HG03342 (cell line): Measurements from ENCODE around the gene RCC1.
"Not testable (repeated sequence)": the region's sequence is repeated elsewhere in the genome, so short reads cannot be mapped to it uniquely, and the experiment has no call there.

Source experiments
- ATAC-seq: cut with Tn5 transposase; IDR thresholded peaks from one replicate; pipeline ENCODE4 v1.9.1; 2021; ENCODE audit warnings: mild to moderate bottlenecking, moderate library complexity; ENCODE audit not compliant: unreplicated experiment

Gene RCC1

DNA sequence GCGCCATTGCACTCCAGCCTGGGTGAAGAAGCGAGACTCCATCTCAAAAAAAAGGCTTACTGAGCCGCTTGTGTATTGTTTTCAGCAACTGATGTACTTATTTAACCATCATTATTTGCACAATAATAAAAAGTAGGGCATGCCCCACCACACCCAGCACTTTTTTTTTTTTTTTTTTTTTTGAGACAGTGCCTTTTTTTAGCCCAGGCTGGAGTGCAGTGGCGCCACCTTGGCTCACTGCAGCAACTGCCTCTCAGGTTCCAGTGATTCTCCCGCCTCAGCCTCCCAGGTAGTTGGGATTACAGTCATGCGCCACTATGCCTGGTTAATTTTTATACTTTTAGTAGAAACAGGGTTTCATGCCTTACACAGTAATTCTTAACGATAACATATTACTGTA lies 34.8 kb downstream of the RCC1 start:
- ATAC-seq = no peak

DNA sequence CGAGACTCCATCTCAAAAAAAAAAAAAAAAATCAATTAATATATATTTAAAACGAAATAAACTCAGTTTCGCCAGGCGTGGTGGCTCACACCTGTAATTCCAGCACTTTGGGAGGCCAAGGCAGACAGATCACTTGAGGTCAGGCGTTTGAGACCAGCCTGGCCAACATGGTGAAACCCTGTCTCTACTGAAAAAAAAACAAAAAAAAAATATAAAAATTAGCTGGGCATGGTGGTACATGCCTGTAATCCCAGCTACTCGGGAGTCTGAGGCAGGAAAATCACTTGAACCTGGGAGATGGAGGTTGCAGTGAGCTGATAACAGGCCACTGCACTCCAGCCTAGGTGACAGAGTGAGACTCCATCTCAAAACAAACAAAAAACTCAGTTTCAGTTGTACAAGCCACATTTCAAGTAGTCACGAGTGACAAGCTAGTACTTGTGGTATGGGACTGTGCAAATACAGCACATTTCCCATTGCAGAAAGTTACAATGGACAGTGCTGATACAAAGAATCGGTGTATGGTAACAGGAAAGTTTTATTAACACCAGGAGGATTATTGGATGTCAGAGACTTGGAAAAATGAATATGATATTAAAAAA lies 35.7 kb downstream of the RCC1 start:
- not testable (repeated sequence) for ATAC-seq

DNA sequence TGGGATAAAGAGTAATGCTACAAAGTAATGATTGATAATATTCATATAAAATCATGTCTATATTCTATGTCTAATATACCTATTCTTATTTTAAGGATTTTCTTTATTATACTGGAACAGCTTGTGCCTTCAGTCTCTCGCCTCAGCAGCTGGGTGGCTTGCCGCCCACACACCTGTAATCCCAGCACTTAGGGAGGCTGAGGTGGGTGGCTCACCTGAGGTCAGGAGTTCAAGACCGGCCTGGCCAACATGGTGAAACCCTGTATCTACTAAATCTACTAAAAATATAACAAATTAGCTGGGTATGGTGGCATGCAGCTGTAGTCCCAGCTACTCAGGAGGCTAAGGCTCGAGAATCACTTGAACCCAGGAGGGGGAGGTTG lies 39.4 kb downstream of the RCC1 start:
- no peak for ATAC-seq

DNA sequence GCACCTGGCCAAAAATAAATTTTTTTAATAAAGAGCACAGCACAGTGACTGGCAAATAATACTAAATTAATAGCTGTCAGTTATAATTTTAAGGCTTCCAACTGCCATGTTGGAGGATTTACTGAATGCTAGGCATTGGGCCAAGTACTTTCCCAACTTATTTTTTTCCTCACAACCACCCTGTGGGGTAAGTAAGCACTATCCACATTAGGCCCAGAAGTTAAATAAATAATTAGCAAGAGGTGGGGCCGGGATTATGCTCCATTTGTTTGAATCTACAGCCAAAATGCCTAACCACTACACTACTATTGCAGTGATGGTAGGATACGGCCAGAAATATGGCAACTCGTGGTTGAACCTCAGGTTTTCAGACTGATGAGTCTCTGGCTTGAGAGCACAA lies 42.5 kb downstream of the RCC1 start:
- ATAC-seq = no peak

DNA sequence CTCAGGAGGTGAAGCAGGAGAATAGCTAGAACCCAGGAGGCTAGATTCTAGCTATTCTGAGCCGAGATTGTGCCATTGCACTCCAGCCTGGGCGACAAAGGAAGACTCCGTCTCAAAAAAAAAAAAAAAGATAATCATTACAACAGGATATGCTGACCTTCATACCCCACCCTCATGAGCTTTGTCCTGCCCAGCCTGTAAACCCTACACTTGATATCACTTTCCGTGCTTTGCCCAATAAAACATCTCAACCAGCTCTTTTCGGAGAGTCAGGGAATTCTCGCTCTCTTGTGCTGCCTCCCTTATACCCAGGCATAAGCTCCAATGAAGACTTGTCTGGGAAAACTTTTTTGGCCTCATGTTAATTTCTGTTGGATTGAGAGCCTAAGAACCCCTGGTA lies 45.5 kb downstream of the RCC1 start:
- no peak for ATAC-seq

DNA sequence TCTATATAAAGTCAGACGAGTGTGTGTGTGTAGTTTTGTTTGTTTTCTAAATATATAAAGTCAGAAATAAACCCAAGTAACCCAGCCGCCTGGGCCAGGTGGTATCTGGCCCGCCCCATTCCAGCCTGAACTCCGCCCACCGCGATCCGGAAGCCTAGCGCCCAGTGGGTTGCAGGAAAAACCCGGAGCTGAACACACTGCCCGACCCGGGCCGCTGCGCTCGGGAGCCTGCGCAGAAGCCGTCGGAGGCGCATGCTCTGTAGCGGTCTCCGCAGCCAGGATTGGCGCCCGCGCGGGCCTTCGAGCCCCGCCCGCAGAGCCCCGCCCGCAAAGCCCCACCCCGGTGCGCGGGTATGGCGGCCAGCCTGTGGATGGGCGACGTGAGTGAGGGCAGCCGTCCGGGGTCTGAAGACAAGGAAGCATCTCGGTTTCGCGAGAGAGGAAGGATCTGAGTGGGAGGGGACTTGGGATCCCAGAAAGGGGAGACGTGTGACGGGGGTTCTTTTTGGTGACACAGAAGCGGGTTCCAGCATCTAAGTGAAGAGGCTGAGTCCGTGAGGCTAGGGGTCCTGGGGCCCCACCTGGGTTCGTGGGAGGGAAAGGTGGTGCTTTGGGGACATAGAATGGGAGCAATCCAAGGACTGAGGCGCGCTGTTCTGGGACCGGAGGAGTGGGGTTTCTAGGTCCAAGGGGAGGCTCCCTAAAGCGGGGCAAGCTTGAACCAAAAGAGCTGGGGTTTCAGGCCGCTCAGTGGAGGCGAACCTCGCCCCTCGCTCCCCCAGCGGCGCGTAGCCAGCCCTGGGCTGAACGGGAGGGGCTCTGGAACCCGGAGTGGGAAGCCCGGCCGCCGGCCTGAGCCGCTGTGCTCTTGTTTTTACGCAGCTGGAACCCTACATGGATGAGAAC lies 47.2 kb downstream of the RCC1 start, which contains the start of gene TRNAU1AP:
Gene TRNAU1AP (plus strand): TSS at position 328 of the 906 bp plus-strand sequence. CDS start 26 bp downstream, at position 354.
- peak; percentile 82 for ATAC-seq

DNA sequence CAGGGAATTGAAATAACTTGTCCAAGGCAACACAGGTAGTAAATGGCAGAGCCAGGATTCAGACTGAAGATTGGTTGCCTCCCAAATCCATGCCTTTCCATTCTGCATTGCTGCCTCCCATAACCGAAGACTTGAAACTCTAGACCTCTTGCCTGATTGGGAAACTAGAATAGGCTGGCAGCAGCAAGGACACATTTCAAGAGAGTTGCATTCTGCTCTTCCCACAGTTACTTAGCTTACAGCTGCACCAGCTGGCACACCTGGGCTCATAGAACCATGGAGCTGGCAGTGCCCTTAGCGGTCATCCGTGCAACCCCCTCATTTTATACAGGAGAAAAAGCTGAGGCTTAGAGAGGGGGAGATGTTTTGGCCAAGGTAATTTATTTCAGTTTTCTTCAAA lies 55.0 kb downstream of the RCC1 start:
- no peak for ATAC-seq

DNA sequence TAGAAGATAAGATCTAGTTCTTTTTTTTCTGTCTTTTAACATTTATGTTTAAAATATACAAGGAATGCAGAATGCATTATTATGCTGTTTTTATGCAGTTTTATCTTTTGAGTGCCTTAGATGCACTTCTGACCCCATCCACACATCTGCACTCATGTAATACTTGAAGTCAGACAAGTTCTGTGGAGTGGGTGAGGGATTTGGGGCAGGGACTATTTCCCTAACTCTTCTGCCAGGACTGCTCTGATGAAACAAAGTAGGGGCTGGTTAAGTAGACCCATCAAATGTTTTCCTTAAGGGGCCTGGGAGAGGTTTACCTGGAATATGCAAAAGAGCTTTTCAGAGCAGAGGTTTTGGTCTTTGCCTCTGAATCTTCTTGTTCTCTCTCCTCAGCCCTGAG lies 58.5 kb downstream of the RCC1 start:
- no peak for ATAC-seq

DNA sequence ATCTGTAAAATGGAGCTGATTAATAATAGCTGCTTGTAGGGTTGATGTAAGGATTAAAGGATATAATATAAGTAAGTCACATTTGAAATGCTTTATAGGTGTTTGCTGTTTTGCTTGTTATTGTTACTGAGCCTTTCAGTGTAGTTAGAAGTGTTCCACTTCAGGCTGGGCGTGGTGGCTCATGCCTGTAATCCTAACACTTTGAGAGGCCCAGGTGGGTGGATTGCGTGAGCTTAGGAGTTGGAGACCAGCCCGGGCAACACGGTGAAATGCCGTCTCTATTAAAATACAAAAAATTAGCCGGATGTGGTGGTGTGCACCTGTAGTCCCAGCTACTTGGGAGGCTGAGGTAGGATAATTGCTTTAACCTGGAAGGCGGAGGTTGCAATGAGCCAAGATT lies 59.2 kb downstream of the RCC1 start:
- no peak for ATAC-seq

DNA sequence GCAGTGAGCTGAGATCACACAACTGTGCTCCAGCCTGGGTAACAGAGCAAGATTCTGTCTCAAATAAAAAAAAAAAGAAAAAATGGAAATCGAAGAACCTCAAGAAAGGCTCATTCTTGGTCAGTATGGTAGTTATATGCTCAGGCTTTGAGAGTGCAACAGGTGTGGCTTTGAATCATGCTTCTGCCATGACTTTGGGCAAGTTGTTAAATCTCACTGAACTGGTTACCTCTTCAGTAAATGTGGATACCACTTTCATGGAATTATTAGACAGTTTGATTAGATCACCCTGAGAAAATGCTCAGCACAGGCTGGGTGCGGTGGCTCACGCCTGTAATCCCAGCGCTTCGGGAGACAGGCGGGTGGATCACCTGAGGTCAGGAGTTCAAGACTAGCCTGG lies 59.9 kb downstream of the RCC1 start:
- ATAC-seq = no peak

DNA sequence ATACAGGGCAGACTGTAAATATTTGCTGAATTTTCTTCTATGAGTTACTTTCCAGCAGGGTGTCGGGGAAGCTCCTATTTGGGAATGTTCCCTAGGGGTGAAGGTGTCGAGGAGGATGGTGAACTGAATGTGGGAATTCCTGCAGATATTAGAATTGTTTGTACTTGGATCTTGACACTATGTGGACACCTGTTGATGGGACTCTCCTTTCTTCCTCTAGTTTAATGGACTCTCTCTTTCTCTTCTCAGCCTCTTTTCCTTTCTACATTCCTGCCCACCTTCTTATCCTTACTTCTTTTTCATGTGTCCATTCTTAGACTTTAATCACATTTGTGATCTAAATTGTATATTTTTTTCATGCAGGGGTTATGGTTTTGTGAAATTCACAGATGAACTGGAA lies 61.1 kb downstream of the RCC1 start:
- no peak for ATAC-seq

DNA sequence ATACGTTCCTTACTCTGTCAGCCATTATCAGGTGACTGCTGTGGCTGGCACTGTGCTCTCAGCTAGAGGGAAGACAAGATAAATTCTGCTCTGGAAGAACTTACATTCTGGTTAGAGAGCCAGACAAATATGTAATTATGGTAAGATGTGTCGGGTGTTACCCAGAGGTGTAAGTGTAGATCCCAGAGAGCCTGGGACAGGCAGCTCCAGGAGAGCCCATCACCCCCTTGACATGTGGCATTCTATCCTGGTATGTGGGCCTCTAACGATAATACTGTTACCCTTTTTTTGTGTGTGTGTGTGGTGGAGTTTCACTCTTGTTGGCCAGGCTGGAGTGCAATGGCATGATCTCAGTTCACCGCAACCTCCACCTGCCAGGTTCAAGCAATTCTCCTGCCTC lies 66.1 kb downstream of the RCC1 start:
- ATAC-seq = no peak

DNA sequence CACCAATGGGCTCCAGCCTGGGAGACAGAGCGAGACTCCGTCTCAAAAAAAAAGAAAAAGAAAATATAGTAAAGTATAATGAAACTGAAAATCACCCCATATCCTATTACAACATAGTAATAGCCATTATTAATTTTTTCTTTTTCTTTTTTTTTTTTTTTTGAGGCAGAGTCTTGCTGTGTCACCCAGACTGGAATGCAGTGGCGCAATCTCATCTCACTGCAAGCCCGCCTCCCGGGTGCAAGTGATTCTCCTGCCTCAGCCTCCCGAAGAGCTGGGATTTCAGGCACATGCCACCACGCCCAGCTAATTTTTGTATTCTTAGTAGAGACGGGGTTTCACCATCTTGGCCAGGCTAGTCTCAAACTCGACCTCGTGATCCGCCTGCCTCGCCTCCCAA lies 67.0 kb downstream of the RCC1 start:
- ATAC-seq = not testable (repeated sequence)

DNA sequence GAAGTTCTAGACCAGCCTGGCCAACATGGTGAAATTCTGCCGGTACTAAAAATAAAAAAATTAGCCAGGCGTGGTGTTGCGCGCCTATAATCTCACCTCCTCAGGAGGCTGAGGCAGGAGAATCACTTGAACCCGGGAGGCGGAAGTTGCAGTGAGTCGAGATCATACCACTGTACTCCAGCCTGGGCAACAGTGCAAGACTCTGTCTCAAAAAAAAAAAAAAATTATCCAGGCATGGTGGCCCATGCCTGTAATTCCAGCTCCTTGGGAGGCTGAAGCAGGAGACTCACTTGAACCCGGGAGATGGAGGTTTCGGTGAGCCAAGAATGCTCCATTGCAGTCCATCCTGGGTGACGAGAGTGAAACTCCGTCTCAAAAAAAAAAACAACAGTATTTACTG lies 67.7 kb downstream of the RCC1 start:
- ATAC-seq = no peak

DNA sequence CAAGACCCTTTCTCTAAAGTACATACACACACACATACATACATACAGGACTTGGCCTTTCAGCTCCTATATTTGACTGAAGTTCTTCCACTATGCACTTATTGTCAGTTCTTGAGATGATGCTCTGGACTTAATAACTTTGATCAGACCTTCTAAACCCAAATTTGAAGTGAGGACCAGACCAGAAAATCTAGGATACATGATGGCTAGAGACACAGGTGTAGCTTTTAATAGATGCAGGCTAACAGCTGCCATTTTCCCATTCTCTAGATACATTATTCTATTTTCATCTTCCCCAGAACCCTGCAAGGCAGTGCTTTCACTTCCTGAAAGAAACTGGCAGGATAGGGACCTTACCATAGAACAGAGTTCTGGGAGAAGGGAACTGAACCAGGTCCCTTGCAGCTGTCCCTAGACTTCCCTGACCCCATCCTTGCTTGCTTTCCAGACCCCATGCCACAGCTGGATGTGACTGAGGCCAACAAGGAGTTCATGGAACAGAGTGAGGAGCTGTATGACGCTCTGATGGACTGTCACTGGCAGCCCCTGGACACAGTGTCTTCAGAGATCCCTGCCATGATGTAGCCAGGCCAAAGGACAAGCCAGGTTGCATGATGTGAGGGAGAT lies 71.3 kb downstream of the RCC1 start:
- no peak for ATAC-seq

DNA sequence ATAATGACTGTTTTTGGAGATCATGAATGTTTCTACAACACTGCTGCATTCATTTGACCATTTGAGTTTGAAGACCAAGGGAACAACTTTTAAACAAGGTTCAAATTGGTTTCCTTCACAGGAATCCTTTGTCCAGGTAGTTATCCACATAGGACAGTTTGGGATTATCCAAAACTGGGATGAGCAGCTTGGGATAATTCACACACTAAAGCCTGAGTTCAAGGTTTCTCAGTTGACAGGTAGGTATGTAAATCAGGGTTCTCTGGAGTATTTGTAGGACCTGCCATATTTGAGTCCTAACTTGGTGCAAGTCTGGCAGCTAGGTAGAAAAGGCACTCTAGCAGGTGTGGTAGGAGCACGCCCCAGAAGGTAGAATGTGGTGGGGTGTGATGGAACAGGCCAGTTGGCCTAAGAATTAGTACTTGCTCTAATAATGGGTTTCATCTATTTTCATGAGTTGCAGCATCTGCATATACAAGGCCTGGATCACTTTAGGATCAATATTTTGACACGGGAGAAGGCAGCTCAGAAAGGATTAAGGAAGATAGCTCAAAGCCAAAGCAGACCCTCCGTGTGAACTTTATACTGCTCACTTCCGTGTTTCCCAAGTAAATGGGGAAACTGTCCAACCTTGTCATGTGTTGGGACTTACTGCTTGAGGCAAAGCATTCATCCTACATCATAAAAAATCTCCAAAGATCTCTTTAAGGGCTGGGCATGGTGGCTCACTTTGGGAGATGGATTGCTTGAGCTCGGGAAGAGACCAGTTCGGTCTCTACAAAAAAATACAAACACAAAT lies 72.1 kb downstream of the RCC1 start:
- ATAC-seq = no peak

DNA sequence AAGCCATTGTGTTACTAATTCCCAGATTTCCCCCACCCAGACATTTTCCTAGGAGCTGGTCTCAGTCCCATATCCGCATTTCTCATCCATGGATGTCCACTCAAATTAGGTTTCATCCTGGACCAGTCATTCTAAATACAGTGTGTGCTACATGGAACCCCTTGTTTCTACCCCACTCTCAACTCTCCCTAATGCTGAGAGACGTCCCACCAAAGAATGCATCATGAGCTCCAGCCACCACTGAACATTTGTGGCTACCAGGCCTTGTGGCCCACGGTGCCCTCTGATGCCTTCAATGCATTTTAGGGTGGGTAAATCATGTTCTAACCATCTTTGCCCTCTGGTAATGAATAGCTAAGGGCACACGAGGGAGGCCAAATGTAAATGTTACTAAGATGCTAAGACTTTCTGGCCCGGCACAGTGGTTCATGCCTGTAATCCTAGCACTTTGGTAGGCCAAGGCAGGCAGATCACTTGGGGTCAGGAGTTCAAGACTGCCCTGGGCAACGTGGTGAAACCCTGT lies 72.9 kb downstream of the RCC1 start:
- no peak for ATAC-seq

DNA sequence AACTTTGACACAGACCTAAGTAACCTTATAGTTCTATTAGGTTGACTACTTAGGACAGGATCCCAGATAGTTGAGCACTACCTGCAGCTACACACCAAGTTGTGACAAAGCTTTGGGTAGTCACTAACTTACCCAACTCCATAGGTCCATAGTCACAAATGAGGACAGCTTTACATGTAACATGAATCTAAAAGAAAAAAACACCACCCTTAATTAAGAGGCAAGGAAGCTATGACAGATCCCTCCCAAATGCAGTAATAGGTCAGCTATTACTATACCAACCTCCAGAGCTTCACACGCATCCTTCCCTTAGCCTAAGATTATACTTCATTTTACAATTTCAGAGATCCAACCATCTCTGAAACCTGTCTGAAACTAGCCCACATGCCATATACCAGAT lies 73.6 kb downstream of the RCC1 start:
- ATAC-seq = no peak

DNA sequence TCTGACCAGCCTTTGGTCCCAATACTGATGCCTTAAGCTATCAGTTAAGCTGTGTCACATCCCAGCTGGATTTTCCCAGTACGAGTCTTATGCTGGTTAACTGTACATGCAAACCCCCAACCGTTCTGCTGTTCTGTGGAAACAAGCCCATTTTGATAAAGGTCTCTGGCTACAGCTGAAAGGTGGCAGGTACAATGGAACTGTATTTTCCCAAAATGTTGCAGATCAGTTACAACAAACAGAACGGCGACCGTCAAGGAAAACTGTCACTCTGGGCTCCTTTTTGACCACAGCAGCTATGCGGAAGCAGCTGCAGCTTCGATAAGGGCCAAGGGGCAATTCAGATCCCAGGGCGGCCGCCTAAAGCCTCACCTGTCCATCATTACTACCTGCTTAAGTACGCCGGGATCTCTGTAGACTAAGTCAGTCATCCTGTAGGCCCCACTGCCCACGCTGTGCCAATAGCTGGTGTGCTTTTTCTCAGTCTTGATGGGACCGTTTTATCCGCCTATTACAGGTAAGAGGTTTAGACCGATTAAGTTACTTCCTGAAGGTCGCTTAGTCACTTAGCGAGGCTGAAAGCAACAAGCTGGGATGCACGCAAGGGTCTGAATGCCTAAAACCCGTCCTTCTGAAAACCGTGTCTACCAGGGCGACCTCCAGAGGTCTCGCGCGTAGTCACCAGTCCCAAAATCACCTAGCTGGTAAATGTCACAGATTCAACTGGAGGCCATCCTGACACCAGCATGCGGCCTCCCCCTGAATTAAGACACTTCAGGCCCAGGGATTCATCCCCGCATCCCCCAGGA lies 75.1 kb downstream of the RCC1 start:
- ATAC-seq = peak; percentile 13
